SKM-1 (cell line): Measurements from ENCODE around the gene CAP2.
"Not testable (repeated sequence)": the region's sequence is repeated elsewhere in the genome, so short reads cannot be mapped to it uniquely, and the experiment has no call there.

Source experiments
- DNase-seq: peaks from one replicate; lab custom pipeline; 2025; ENCODE audit not compliant: unreplicated experiment; lab: John Stamatoyannopoulos, UW

The CAP2 gene

GRCh38 chr6:17501442-17501841, 108.0 kb downstream of the CAP2 start:
- no peak for DNase-seq

DNA sequence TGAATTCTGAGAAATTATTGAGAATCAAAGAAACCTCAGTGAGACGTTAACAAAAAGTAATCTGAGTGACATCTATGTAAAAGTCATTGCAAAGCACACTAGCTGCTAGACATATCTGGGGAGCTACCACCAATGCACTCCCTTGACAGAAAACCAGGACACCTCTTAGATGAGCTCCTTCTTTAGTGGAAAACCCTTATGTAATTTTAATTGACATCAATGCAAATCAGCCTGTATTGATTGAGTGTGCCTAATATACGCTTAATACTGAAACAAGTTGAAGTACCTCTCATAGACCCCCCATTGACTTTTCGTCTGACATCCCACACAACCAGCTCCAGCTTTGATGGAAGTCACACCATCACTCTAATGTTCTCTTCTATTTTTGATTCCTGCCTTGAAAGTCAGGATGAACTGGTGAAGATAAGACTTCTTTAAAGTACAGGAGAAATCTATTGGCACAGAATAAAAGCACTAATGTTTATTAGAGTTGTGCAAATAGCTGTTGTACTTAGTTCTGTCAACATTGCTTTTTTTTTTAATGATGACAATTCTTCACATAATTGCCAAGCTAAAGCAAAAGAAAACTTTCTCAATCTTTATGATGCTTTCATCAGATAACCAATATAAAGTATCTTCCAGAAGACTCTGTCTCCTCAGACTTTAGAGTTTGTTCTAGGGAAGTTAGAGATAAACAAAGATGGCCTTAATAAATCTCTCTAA, 108.7 kb downstream of the CAP2 start:
- no peak for DNase-seq

DNA sequence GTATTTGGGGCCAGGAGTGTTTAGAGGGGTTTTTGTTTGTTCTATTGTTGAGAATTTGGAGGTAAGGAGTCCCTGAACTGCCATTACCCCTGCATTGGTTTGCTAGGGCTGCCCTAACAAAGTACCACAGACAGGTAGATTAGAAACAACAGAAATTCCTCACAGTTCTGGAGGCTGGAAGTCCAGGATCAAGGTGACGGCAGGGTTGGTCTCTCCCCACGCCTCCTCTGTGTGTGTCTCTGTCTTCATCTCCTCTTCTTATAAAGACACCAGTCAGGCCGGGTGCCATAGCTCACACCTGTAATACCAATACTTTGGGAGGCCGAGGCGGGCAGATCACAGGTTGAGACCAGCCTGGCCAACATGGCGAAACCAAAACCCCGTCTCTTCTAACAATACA, 109.7 kb downstream of the CAP2 start:
- no peak for DNase-seq

DNA sequence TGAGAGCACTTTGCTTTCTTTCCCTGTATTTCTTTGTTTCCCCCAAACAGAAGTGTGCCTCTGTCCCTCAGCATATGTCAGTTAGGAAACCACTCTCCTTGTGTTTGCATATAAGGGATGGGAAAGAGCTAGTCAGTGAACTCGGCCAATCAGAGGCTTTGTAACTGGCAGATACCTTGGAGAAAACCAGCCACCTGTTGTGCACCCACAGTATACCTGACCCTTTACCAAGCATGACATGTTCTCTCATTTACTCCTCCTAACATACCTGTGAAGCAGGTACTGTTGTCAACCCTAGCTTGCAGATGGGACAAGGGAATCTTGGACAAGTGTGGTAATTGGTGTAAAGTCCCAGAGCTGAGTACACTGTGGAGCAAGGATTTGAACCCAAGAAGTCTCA, 110.6 kb downstream of the CAP2 start:
- DNase-seq = no peak

DNA sequence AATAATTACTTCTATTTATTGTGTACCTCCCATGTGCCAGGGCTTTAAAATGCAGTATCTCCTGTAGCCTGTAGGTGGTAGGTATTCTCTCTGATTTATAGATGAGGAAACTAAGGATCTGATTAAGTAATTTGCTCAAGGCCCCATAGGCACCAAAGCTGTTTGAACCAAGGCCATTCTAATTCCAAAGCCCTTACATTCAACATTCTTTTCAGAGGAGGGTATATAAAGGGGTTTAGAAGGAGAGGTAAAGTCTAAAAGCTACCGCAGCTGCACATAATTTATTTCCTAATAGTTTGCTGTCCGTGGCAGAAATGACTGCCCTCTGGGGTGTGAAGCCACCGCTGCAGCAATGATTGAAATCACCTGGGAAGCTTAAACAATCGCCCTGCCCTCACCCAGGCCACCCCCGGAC, 111.7 kb downstream of the CAP2 start:
- DNase-seq = no peak

DNA sequence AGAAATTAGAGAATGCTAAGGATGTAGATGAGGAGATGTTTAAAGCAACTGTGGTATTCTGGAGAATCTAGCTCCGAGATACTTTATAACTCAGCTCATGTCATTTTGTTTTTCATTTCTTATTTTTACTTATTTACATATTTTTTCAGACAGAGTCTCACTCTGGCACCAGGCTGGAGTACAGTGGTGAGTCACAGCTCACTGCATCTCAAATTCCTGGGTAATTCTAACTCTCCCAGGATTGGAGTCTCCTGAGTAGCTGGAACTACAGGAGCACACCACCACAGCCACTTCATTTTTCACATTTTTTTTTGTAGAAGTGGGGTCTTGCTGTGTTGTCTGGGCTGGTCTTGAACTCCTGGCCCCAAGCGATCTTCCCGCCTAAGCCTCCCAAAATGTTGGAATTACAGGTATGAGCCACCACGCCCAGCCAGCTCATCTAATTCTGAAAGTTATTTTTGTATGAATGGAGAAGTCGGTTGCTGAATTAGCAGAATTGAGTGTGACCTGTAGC, 112.4 kb downstream of the CAP2 start:
- DNase-seq = no peak

DNA sequence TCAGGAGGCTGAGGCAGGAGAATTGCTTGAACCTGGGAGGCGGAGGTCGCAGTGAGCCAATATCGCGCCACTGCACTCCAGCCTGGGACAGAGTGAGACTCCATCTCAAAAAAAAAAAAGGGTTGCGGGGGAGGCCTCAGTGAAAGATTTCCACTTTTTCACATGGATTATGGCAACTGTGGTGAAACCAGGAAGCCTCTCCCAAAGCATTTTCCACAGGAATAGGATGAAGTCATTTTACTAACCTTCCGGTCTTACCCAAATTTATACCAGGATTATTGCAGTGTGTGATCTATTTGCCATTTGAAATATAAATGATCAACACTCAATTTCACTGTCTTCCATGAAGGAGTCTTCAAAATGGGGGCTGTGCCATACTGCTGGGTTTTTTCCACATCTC, 113.1 kb downstream of the CAP2 start:
- no peak for DNase-seq

GRCh38 chr6:17506962-17507361, 113.6 kb downstream of the CAP2 start:
- DNase-seq = no peak

- no peak for DNase-seq
Observed at GRCh38 chr6:17511084-17511483, 117.7 kb downstream of the CAP2 start.

- DNase-seq = no peak
Observed at GRCh38 chr6:17511580-17511979, 118.2 kb downstream of the CAP2 start.

DNA sequence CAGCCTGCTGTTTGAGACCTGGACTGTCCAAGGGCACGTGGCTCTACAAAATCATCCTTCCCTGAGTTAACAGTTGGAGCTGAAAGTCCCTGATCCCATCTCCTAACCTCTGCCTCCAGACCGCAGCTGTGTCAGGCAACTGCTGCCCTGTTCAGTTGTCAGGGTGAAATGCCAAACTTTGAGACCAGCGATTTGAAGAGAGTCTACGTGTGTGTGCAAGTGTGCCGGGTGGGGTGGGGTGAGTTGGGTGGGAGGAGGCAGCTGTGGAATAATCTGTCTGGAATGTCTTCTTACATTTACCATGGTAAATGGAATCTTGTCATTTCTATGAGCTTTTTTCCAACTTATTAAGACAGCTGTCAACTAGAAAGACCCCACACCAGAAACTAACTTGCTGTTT, 125.7 kb downstream of the CAP2 start:
- DNase-seq = no peak

- DNase-seq = no peak
Observed at GRCh38 chr6:17525637-17526036, 132.2 kb downstream of the CAP2 start.

DNA sequence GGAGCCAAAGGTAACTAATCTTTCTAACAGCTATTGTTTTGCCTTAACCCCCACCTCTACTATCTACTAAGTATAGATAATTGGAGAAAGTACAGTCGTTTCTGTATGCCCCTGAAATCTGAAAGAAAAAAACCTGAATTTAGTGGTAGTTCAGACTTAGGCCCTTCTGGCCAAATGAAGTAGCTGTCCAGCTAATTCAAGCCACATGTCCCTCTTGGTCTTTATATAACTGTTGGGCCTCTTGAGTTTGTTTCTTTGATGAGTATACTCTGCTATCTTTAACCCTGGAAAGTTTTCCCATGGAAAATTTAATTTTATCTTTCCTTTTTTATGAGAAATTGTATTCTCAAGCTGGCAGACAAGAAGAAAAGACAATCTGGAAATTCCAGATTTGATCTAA, 133.7 kb downstream of the CAP2 start:
- DNase-seq = no peak

- DNase-seq = no peak
Observed at GRCh38 chr6:17530321-17530835, 137.0 kb downstream of the CAP2 start.

- no peak for DNase-seq
Observed at GRCh38 chr6:17536586-17536985, 143.2 kb downstream of the CAP2 start.

DNA sequence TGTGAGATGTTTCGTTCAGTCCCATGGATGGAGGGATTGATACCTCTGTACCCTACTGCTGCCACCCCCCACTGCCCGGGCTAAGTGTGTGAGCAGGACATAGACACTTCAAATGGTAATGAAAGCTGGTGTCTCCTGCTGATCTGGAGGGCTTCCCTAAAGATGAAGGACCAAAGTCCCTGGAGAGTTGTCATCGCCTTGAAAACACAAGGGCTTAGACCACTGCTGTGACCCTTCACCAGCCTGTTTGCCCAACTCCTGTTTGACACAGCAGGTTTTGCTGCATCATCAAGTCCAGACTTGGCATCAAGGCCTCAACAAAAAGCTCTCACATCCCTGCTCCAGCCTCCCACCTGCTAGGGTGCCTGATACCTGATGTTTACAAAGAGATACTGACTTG, 148.8 kb downstream of the CAP2 start:
- DNase-seq = no peak

- not testable (repeated sequence) for DNase-seq
Observed at GRCh38 chr6:17545681-17546080, 152.3 kb downstream of the CAP2 start.

DNA sequence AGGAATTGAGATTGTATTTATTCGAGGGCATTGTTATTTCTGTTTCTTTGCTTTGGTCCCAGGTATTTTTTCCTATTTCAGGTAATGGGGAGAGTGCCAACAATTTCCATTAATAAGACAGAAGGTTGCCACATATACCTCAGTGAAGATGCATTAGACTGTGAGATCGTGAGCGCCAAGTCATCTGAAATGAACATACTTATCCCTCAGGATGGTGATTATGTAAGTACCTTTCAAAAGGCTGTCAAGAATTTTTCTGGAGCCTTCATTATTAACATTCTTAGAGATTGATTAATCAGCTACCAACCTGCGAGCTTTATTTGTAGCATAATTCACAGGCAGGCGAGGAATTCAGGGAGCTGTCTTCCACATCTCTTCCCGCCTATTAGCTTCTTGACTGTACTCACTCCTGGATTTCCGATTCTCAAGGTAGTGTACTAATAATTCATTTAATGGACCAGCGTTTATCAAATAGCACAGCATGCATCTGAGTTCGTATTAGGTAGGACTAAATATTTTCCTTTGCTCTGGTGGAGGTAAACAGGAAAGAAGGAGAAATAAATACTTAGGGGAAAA, 158.1 kb downstream of the CAP2 start:
- DNase-seq = no peak

DNA sequence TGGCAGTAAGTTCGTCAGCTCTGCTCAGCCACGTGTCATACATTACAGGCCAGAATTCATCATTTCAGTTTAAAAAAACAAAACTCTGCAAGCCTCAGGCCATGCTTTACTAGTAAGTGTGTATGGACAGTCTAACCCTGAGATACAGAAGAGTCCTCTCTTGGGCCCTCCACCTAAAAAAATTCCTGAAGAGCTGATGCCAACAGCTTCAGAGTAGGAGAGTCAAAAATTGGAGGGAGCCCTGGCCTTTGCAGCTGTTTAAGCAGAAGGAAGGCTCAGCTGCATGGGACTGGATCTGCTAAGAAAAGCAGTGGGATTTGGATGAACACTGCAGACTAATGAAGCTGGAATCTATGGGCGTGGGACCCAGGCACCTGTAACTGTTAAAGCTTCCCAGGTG, 159.5 kb downstream of the CAP2 start:
- no peak for DNase-seq

DNA sequence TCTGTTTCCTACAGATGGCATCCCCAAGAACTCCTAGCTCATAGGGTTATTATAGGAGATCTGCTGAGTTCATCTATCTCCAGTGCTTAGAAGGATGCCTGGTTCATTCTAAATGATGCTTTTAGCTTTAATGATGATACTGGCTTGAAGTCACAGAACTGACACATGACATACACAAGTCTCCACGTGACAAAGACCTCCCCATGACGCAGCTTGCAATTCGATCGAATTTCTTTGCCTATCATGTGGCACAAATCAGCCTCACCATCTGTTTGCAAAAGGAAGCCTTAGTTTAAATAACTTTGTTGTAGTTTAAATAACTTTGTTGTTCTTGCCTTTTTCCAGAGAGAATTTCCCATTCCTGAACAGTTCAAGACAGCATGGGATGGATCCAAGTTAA, 162.6 kb downstream of the CAP2 start:
- DNase-seq = no peak

GRCh38 chr6:17562636-17563035, 169.2 kb downstream of the CAP2 start:
- no peak for DNase-seq

DNA sequence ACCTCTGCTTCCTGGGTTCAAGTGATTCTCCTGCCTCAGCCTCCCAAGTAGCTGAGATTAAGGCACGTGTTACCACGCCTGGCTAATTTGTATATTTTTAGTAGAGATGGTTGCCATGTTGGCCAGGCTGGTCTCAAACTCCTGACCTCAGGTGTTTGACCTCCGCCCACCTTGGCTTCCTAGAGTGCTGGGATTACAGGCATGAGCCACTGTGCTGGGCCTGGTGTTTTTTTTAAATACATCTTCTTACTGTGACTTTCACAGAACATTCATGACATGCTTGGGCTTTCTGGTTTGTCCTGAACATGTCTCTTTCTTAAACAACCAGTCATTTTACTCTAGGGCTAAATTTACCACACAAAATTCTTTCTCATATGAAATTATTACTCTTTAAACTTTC, 172.0 kb downstream of the CAP2 start:
- DNase-seq = no peak
